PFSK-1 (cell line): ENCODE measurements around the gene TTLL11.

ENCODE experiments used
- FOXP2 ChIP-seq: optimal IDR thresholded peaks from 2 replicates; pipeline ENCODE3; 2011; ENCODE audit warnings: borderline replicate concordance, control low read depth, inconsistent platforms; ENCODE audit not compliant: insufficient read depth; ENCODE audit errors: extremely low read length, extremely low read depth
- POLR2AphosphoS5 ChIP-seq: IDR thresholded peaks from 2 replicates; pipeline ENCODE4 v1.6.1; 2012; ENCODE audit warnings: low read depth, mild to moderate bottlenecking, control low read depth, low read length, moderate library complexity
- SIN3A ChIP-seq: IDR thresholded peaks from 2 replicates; pipeline ENCODE4 v1.6.1; 2012; ENCODE audit warnings: mild to moderate bottlenecking, low read length, moderate library complexity, borderline replicate concordance; ENCODE audit not compliant: insufficient read depth
- TAF1 ChIP-seq: IDR thresholded peaks from 2 replicates; pipeline ENCODE4 v1.6.1; 2012; ENCODE audit warnings: low read length, control low read depth, borderline replicate concordance; ENCODE audit not compliant: insufficient read depth
- TF ChIP-seq, protein P1 (sequence below), 2 experiments: IDR thresholded peaks; 2 replicates each; pipeline versions ENCODE4 v1.6.1 to v1.8.0; 2011 to 2012; ENCODE audit warnings: low read depth in 2 of 2, low read length in 2 of 2, control low read depth in 1 of 2, inconsistent platforms in 1 of 2, mild to moderate bottlenecking in 1 of 2, moderate library complexity in 1 of 2; ENCODE audit not compliant: insufficient read depth in 1 of 2

The TTLL11 gene

DNA sequence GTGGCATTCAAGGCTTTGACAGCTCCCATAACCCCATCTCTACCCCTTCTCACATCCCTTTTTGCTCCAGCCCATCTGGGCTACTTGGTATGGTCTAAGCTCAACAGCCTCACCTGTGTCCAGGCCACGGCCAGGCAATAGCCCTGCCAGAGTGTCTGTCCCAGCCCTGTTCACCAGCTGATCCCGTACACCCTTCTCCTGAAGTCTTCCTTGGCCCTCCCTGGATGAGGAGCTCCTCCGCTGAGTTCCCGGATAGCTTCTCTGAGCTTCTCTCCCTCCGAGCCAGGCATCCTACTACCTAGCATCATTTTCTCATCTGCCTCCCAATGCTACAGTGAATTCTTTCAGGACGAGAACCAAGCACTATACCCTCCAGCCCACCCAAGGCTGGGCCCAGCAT, 233.5 kb downstream of the TTLL11 start:
- no peak for TF ChIP-seq TAF1
- TF ChIP-seq SIN3A: no peak
- TF ChIP-seq, protein P1, sequence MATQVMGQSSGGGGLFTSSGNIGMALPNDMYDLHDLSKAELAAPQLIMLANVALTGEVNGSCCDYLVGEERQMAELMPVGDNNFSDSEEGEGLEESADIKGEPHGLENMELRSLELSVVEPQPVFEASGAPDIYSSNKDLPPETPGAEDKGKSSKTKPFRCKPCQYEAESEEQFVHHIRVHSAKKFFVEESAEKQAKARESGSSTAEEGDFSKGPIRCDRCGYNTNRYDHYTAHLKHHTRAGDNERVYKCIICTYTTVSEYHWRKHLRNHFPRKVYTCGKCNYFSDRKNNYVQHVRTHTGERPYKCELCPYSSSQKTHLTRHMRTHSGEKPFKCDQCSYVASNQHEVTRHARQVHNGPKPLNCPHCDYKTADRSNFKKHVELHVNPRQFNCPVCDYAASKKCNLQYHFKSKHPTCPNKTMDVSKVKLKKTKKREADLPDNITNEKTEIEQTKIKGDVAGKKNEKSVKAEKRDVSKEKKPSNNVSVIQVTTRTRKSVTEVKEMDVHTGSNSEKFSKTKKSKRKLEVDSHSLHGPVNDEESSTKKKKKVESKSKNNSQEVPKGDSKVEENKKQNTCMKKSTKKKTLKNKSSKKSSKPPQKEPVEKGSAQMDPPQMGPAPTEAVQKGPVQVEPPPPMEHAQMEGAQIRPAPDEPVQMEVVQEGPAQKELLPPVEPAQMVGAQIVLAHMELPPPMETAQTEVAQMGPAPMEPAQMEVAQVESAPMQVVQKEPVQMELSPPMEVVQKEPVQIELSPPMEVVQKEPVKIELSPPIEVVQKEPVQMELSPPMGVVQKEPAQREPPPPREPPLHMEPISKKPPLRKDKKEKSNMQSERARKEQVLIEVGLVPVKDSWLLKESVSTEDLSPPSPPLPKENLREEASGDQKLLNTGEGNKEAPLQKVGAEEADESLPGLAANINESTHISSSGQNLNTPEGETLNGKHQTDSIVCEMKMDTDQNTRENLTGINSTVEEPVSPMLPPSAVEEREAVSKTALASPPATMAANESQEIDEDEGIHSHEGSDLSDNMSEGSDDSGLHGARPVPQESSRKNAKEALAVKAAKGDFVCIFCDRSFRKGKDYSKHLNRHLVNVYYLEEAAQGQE (IDR thresholded peaks at IDR 0.05; ENCODE audit: insufficient read depth in 1 of 2, low read depth in 2 of 2, low read length in 2 of 2): no peak
- TF ChIP-seq FOXP2: no peak
- no peak for TF ChIP-seq POLR2AphosphoS5

DNA sequence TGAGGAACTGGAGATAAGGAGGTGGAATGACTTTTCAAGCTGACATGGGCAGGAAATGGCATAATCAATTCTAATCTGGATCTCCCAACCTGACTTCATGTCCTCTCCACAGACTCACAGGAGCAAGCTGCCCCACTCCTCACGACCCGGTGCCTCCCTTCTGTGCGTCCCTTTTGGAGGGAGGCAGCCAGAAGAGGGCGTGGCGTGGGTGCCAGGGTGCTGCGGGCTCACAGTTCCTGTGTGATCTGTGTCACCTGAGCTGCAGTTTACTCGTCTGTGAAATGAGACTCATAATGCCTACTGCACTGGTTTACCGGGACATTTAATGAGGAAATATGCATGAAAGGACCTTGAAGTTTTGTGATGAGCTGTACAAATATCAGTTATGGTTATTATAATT, 234.3 kb downstream of the TTLL11 start:
- TF ChIP-seq SIN3A (no peak), POLR2AphosphoS5 (no peak), FOXP2 (no peak), TAF1 (no peak)
- TF ChIP-seq, protein P1 (IDR thresholded peaks at IDR 0.05; ENCODE audit: insufficient read depth in 1 of 2, low read depth in 2 of 2, low read length in 2 of 2): no peak

DNA sequence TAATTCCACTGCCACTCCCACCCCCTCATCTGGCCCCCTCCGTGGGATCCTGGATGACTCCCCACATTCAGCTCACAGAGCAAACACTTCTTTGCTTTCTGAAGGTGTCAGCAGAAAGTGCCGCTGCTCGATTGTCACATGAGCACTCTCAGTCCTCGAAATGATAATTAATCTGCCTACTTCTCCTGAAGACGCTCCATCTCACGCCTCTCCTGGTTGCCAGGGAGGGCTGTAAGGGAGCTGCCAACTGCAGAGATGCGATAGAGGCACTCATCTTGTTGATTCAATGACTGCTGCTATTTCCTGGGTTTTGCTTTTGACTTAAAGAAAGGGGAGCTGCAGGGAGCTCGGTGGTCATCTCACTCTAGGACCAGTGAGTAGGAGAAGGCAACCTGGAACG, 235.2 kb downstream of the TTLL11 start:
- TF ChIP-seq SIN3A (no peak), TAF1 (no peak), FOXP2 (no peak)
- TF ChIP-seq, protein P1 (IDR thresholded peaks at IDR 0.05; ENCODE audit: insufficient read depth in 1 of 2, low read depth in 2 of 2, low read length in 2 of 2): no peak

DNA sequence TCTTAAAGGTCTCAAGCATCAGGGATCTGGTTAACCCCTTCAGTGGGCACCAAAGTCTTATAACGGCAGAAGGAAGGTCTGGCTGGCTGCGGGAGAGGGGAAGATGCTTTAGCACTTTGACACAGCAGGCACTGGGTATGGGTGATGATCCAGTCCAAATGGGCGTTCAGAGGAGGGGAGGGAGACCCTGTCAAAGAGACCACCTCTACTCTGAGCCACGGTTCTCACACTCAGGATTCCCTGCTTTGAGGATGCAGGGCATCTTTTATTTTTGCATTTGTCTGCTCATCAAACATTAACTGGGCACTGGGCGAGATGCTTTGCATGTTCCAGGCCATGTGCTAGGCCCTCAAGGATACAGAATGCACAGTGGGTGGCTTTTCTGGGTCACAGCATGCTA, 237.6 kb downstream of the TTLL11 start:
- TF ChIP-seq POLR2AphosphoS5 (no peak), SIN3A (no peak), TAF1 (no peak), FOXP2 (no peak)
- TF ChIP-seq, protein P1 (IDR thresholded peaks at IDR 0.05; ENCODE audit: insufficient read depth in 1 of 2, low read depth in 2 of 2, low read length in 2 of 2): no peak
